Measurements from ENCODE around the gene MEGF11. TPM values are rescaled to one million over a fixed set of nuclear protein-coding genes. Genes with fewer than 3 reads are reported as not detected.

The MEGF11 gene
- total RNA-seq, 1 experiment from 2014 or later, result 2.3 TPM

GRCh38 chr15:66224946-66225345 is 28.6 kb downstream of the MEGF11 start:
- no peak overlapping the region for H3K27ac ChIP-seq (ENCODE audit: low read depth, low read length)
- no peaks in the 10 kb centered on the region for H3K4me1 ChIP-seq (ENCODE audit: control insufficient read depth in 1 of 2, insufficient read depth in 2 of 2, low read length in 2 of 2)
- H3K9me2 ChIP-seq (ENCODE audit: insufficient read depth), result no peaks in the 10 kb centered on the region
- RAD21 ChIA-PET (ENCODE audit: low non-redundant PET in 1 of 2, low total read pairs in 2 of 2, uncharacterized antibody in 2 of 2, unreplicated experiment in 2 of 2), result no interaction called here
- no peaks in the 10 kb centered on the region for H3K79me2 ChIP-seq (ENCODE audit: insufficient read depth, low read length)
- H3K9ac ChIP-seq (ENCODE audit: low read length), result no peak overlapping the region
- no peak overlapping the region for H3K4me3 ChIP-seq (replicated peaks in 1 of 2; ENCODE audit: low read depth in 1 of 2, low read length in 2 of 2)
- H2AFZ ChIP-seq (ENCODE audit: low read depth, low read length, poor library complexity, severe bottlenecking), result no peak overlapping the region
- H3K4me2 ChIP-seq (ENCODE audit: low read length), result no peak overlapping the region
- CTCF ChIA-PET, result no interaction called here
- no peaks in the 10 kb centered on the region for H3K9me3 ChIP-seq (ENCODE audit: control insufficient read depth in 1 of 2, insufficient read depth in 1 of 2, low read depth in 1 of 2, low read length in 2 of 2)
- TF ChIP-seq ZNF274 (IDR thresholded peaks at IDR 0.05; ENCODE audit: low read depth, low read length), result no peak
- TF ChIP-seq EZH2phosphoT487 (IDR thresholded peaks at IDR 0.05; ENCODE audit: borderline replicate concordance), result no peak
- no peak for TF ChIP-seq TCF7L2 (IDR thresholded peaks at IDR 0.05; ENCODE audit: borderline replicate concordance, extremely low read depth, insufficient read depth, insufficient read length)
- TF ChIP-seq RAD21 (IDR thresholded peaks at IDR 0.05; ENCODE audit: low read depth), result no peak
- TF ChIP-seq SIN3A (IDR thresholded peaks at IDR 0.05; ENCODE audit: low read depth), result no peak
- TF ChIP-seq ZBTB33 (IDR thresholded peaks at IDR 0.05; ENCODE audit: extremely low read depth, insufficient replicate concordance, low read length), result no peak
- no peak for TF ChIP-seq ELF1 (IDR thresholded peaks at IDR 0.05; ENCODE audit: borderline replicate concordance, low read depth)
- TF ChIP-seq CTCF (IDR thresholded peaks at IDR 0.05 in 2 of 3, conservative IDR thresholded peaks at IDR 0.05 in 1 of 3; ENCODE audit: borderline replicate concordance in 1 of 3, insufficient read depth in 1 of 3, low read depth in 2 of 3, low read length in 2 of 3), result no peak
- TF ChIP-seq EGR1 (IDR thresholded peaks at IDR 0.05; ENCODE audit: low read depth), result no peak
- TF ChIP-seq MAX (IDR thresholded peaks at IDR 0.05), result no peak
- TF ChIP-seq JUND (IDR thresholded peaks at IDR 0.05), result no peak
- TF ChIP-seq POLR2A (IDR thresholded peaks at IDR 0.05; ENCODE audit: borderline replicate concordance, extremely low read depth, insufficient read depth, insufficient read length), result no peak
- no peak for TF ChIP-seq ZFX (IDR thresholded peaks at IDR 0.05)
- POLR2A ChIA-PET, result no interaction called here
- ATAC-seq, result no peak
- H4K20me1 ChIP-seq (ENCODE audit: insufficient read depth), result no peaks in the 10 kb centered on the region
- no TSS peak for BruUV-seq (replicated peaks)
- no peaks in the 10 kb centered on the region for H3K36me3 ChIP-seq (ENCODE audit: control insufficient read depth in 1 of 2, insufficient read depth in 2 of 2, low read length in 2 of 2)
- H3K27me3 ChIP-seq (ENCODE audit: insufficient read depth, low read length), result peaks cover 8% of the 10 kb centered on the region; the same call in 1 of the 2 replicates
- intact Hi-C loops (cut with micrococcal nuclease), result no loop called here
- DNase-seq (ENCODE audit: low read depth, low spot score), result no peak
